OCI-M1 (cell line): ENCODE results near the gene TRAF3.
"Not testable (repeated sequence)": the region's sequence is repeated elsewhere in the genome, so short reads cannot be mapped to it uniquely, and the experiment has no call there.

Experiments used
- DNase-seq: peaks from one replicate; lab custom pipeline; 2025; lab: John Stamatoyannopoulos, UW

Gene TRAF3

DNA sequence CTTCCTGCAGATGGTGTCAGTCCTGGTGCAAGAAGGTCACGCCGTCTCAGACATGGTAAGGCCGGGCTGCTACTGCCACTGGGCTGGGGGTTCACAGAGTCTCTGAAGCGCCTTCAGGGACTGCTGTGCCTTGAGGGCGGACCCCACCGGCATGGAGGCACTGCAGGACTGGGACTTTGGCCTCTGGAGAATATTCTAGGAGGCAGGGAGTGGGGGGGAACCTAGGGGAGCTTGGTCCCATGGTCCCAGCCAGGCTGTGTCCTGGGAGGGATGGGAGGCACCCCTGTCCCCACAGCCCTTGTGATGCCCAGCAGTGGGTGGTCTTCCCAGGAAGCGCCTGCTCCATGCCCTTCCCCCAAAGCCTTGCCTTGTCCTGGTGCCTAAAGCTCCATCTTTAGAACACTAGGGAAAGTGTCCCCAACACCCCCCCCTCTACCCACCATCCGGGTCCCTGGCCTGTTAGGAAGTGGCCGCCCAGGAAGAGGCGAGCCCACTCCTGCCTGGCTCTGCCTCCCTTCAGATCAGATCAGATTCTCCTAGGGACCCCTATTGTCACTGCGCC, 146.8 kb downstream of the TRAF3 start:
- no peak for DNase-seq

DNA sequence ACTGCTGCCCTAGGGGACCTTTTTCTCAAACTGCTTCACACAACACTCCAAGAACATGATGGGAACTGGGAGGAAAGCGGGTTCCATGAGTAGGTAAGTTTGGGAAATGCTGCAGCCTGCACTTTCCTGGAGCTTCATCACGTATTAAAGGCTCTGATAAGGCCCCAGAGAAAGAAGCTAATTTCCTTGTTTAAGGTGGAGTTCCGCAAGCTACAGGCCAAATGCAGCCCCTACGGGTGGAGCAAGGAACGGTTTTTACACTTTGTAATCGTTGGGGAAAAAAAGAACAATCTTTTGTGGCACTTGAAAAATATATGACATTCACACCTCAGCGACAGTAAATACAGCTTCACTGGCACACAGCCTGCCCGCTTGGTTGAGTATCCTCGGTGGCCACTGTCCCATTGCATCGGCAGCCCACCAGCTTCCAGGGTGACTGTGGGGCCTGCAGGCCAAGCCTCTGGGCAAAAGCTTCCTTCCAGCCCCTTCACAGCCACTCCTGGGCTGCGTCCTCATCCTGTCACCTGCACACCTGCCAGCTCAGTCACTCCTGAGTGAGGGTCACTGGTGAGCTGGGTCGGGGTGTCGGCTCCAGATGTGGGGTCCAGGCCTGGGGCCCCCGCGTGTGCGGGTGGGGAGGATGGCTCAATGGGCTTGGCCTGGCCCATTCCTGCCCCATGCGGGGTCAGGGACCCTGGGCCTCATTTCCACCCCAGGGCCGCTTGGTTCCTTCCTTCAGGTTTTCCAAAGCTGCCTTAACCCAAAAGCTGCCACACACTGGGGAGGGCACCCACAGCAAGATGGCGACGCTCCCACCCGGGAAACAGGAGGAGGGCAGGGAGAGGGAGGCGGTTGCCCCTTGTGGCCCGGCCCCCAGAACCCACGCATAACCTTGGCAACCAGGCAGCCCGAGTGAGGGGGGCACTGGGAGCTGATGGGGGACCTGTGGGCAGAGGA, 147.7 kb downstream of the TRAF3 start:
- peak; percentile 28 for DNase-seq

DNA sequence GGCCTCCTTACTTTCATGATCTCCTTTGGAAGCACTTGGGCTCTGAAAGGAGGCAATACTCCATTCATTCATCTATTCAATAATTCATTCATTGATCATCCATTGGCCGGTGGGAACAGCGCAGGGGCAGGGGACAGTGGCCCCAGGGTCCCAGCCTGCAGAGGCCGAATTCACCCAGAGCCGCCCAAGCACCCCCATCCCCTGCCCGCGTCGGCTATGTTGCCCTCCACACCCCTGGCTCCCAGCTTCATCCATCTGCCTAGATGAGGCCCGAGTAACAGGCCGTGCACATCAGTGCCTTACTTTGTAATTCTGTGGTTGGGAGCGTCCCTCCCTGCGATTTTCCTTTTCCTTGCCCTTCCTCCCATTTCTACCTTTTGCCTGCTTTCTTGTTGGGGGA, 148.4 kb downstream of the TRAF3 start:
- DNase-seq: no peak

GRCh38 chr14:102926104-102926503, 148.9 kb downstream of the TRAF3 start:
- no peak for DNase-seq

GRCh38 chr14:102926840-102927239, 149.6 kb downstream of the TRAF3 start:
- DNase-seq: not testable (repeated sequence)

DNA sequence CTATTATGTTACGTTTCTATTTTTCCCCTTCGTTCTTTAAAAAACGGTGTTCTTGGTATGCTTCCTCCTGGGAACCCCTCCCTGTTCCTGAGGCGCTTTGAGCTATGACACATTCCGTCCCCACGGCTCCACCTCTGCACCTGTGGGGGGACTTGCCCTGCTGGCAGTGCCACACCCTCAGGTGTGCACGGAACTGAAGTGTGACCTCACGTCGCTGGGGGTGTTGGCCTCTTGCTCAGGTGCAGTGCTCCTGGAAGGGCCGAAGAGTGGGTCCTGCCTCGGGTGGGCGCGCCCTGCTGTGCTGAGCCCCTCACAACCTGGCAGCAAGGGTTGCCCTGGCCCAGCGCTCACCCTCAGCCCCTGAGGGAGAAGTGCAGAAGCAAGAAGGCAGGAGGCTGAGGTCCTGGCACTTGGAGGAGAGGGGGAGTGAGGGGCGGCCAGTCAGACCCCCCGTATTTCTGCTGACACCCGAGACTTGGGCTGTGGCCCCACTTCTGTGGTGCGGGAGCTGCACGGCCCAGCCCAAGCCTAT, 150.2 kb downstream of the TRAF3 start:
- DNase-seq: no peak

- no peak for DNase-seq
Observed at GRCh38 chr14:102927878-102928411, 150.7 kb downstream of the TRAF3 start.

- DNase-seq: peak; percentile 10
Observed at GRCh38 chr14:102928412-102929240, 151.4 kb downstream of the TRAF3 start.

DNA sequence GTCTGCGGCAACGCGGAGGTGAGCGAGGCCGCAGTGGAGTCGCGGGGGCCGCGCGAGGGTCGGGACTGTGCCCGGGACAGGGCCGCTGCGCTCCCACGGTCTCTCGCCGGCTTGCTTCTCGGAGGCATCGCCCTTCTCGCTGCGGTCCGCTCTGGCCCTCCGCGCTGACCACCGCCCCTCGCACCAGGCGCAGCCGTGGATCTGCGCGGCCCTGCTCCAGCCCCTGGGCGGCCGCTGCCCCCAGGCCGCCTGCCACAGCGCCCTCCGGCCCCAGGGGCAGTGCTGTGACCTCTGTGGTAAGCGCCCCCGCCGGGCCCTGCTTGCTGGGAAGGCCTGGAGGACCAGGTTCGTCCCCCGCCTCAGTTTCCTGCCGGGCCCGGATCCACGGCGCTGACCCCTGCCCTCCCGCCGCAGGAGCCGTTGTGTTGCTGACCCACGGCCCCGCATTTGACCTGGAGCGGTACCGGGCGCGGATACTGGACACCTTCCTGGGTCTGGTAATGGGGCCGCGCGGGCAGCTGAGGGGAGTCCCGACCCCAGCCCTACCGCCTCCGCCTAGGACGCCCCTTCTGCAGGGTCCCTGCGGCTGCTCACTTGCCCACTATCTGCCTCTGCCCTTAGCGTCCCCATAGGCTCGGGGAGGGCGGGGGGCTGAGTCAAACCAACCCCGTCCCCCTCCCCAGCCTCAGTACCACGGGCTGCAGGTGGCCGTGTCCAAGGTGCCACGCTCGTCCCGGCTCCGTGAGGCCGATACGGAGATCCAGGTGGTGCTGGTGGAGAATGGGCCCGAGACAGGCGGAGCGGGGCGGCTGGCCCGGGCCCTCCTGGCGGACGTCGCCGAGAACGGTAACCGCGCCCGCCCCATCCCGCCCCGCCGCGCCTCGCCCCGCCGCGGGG, 152.2 kb downstream of the TRAF3 start:
- no peak for DNase-seq

GRCh38 chr14:102930138-102930752, 153.0 kb downstream of the TRAF3 start:
- DNase-seq: no peak

DNA sequence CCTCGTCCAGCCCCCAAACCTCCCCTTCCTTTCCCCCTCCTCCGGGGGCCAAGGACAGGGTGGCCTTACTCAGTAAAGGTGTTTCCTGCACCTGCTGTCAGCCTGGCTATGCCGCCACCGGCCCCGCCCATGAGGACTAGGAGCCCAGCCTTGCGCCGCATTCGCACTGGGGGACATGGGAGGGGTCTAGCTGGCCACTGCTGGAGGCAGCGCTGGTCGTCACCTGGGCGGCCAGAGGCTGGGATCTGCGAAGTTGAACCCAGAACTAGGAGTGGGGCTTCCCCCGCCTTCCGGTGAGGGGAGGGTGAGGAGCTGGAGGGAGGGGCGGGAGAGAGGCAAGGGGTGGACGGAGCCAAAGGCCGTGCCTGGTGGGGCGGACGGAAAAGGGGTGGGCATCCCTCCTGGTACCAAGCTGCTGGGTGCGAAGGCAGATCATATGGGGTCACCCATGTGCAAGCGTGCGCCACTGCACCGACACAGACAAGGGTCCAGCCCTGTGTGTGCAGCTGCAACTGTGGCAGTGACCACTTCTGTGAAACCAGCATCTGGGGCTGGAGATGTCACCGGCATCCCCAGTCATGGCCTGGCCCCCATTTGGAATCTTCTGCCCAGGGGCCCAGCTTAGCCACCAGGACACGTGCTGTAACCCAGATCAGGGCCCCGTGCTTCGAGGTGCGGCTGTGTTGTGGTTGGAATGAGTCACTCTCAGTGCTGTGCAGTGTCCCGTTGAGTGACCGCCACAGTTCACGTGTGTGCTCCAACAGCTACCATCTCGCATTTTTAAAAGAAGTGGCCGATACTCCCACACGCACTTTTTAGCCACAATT, 153.7 kb downstream of the TRAF3 start:
- peak; percentile 29 for DNase-seq

DNA sequence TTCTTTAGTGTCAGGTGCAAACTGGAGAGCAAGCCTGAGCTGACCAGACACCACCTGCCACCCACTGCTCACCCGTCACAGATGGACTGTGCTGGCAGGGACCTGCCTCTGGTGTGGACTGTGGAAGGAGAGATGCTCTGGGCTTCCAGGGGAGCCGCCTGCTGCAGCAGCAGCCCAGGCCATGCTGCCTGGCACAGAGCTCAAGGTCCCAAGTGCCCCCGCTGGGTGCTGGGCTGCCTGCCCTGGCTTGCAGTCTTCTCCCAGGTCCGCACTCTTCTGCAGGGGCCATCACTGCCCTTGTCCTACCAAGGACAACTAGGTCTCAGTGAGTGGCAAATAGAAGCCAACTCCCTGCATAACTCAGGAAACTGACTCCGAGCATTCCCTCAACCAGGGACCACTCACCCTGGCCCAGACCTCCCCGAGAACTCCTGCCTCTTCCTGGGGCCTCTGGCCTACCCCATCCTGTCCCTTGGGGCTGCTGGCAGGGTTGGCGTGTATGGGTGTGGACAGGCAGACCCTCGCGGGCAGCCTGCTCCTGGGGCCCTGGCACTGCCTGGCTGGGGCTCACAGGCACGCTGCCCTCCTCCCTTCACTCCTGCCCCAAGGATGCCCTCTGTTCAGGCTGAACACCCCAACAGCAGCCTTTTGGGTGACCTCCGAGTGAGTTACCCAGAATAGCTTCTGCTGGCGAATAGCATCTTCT, 154.5 kb downstream of the TRAF3 start:
- no peak for DNase-seq

GRCh38 chr14:102932484-102933248, 155.4 kb downstream of the TRAF3 start:
- no peak for DNase-seq

DNA sequence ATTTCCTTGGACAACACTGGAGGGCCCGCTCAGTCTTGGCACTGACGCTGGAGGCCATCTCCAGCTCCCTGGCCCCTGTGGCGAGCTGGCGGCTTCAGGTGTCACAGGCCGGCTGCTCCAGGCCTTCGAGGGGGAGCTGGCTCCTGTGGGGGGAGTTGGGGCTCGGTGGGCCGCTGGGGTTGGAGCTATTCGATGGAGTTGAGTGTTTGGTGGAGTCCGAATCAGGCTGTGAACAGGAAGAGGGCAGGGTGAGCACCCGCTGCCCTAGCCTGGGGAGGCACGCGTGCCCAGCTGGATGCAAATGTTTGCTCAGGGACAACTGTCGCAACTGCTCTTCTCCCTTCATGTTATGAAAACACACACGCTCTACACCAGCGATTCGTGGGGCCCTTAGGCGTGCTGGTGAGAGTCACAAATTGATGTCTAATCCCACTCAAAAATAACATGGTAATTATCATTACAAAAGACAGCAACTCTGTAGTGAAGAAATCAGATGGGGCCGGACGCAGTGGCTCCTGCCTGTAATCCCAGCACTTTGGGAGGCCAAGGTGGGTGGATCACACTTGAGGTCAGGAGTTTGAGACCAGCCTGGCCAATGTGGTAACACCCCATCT, 156.5 kb downstream of the TRAF3 start:
- DNase-seq: no peak

GRCh38 chr14:102935756-102936155, 158.5 kb downstream of the TRAF3 start:
- DNase-seq: no peak

DNA sequence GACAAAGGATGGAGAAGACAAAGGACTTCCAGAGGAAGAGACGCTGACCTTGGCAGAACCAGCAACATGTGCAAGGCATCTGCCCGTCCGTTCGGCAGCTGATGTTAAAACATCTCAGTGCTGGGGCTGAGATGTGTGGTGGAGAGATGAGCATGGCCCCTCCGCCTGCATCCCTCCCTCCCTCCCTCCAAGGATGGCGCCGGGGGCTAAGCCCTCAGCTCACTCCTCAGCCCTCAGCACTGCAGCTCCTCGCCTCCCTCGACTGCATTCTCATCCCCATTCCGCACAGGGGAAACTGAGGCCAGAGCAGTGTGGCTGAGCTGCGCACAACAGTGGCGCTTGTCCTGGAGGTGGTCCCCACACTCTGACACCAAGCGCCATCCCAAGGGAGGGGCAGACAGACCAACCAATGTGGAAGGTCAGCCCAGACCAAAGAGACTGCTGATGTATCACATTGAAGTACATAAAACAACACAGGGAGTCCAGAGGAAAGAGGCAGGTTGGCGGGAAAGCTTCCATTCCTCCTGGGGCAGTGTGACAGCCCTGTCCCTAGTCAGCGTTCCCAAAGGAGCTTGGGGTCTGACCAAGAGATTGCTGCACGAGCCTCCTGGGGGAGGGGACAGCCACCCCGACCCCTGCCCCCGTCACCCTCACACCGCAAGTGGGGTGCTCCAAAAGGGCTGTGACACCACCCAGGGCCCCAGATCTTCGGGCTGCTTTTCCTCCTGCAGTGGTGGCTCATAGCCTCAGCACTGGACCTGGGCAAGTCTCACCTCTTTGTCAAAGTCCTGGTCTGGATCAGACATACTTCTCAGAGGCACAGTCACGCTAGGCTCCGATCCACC, 160.3 kb downstream of the TRAF3 start:
- DNase-seq: no peak

DNA sequence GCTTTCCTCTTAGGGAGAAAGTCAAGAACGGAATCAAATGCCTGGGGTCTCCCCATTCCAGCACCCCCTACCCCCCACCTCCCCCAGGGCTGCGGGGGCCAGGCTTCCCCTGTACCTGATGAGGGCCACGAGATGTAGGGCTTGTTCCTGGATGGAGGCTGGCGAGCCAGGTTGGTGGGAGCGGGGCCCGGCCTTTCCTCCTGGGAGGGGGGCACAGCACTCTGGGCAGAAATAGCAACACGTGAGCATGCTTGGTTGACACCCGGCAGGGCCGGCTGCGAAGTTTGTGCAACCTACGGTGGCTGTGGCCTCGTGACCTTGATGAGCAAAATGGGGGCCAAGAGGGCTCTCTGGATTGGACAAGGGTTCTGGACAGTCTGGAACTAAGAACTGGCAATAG, 160.9 kb downstream of the TRAF3 start:
- DNase-seq: no peak
